CD4-positive, alpha-beta T cell treated with Interleukin-4 for 1 hour (primary cell): Measurements from ENCODE around the gene GALNT17.

Experiments
- DNase-seq, 2 donors: peaks; one replicate each; pipeline ENCODE4 v3.0.0-alpha.2; 2020 to 2022

Gene GALNT17

GRCh38 chr7:71285571-71286145 is 153.7 kb downstream of the GALNT17 start:
- no peak for DNase-seq

GRCh38 chr7:71286336-71286735 is 154.4 kb downstream of the GALNT17 start:
- DNase-seq, result no peak

GRCh38 chr7:71286924-71287323 is 155.0 kb downstream of the GALNT17 start:
- no peak for DNase-seq

- DNase-seq, result no peak
Measured at GRCh38 chr7:71290452-71290851, 158.5 kb downstream of the GALNT17 start.

- no peak for DNase-seq
Measured at GRCh38 chr7:71298378-71298777, 166.4 kb downstream of the GALNT17 start.

GRCh38 chr7:71300086-71300485 is 168.1 kb downstream of the GALNT17 start:
- DNase-seq, result no peak

- DNase-seq, result no peak
Measured at GRCh38 chr7:71300603-71301002, 168.7 kb downstream of the GALNT17 start.

GRCh38 chr7:71301167-71301566 is 169.2 kb downstream of the GALNT17 start:
- no peak for DNase-seq

- DNase-seq, result no peak
Measured at GRCh38 chr7:71303566-71303965, 171.6 kb downstream of the GALNT17 start.

GRCh38 chr7:71308096-71308495 is 176.2 kb downstream of the GALNT17 start:
- DNase-seq, result no peak

- no peak for DNase-seq
Measured at GRCh38 chr7:71311576-71311975, 179.6 kb downstream of the GALNT17 start.

- DNase-seq, result no peak
Measured at GRCh38 chr7:71312755-71313490, 181.0 kb downstream of the GALNT17 start.

GRCh38 chr7:71313553-71313952 is 181.6 kb downstream of the GALNT17 start:
- DNase-seq, result no peak

GRCh38 chr7:71320916-71321315 is 189.0 kb downstream of the GALNT17 start:
- no peak for DNase-seq

- no peak for DNase-seq
Measured at GRCh38 chr7:71322201-71322600, 190.3 kb downstream of the GALNT17 start.

- no peak for DNase-seq
Measured at GRCh38 chr7:71323726-71324125, 191.8 kb downstream of the GALNT17 start.

- no peak for DNase-seq
Measured at GRCh38 chr7:71325151-71325550, 193.2 kb downstream of the GALNT17 start.

GRCh38 chr7:71326595-71326994 is 194.7 kb downstream of the GALNT17 start:
- no peak for DNase-seq

- DNase-seq, result no peak
Measured at GRCh38 chr7:71327946-71328345, 196.0 kb downstream of the GALNT17 start.

- DNase-seq, result no peak
Measured at GRCh38 chr7:71329030-71329660, 197.2 kb downstream of the GALNT17 start.

- no peak for DNase-seq
Measured at GRCh38 chr7:71332207-71332606, 200.3 kb downstream of the GALNT17 start.

- no peak for DNase-seq
Measured at GRCh38 chr7:71334541-71334940, 202.6 kb downstream of the GALNT17 start.

GRCh38 chr7:71338866-71339265 is 206.9 kb downstream of the GALNT17 start:
- DNase-seq, result no peak

GRCh38 chr7:71339924-71340323 is 208.0 kb downstream of the GALNT17 start:
- no peak for DNase-seq
